ENCODE data around the gene PRKCH. TPM values are rescaled to one million over a fixed set of nuclear protein-coding genes. Genes with fewer than 3 reads are reported as not detected.

PRKCH gene
- total RNA-seq, 2 experiments from 2014 or later = 193 to 194 TPM

DNA sequence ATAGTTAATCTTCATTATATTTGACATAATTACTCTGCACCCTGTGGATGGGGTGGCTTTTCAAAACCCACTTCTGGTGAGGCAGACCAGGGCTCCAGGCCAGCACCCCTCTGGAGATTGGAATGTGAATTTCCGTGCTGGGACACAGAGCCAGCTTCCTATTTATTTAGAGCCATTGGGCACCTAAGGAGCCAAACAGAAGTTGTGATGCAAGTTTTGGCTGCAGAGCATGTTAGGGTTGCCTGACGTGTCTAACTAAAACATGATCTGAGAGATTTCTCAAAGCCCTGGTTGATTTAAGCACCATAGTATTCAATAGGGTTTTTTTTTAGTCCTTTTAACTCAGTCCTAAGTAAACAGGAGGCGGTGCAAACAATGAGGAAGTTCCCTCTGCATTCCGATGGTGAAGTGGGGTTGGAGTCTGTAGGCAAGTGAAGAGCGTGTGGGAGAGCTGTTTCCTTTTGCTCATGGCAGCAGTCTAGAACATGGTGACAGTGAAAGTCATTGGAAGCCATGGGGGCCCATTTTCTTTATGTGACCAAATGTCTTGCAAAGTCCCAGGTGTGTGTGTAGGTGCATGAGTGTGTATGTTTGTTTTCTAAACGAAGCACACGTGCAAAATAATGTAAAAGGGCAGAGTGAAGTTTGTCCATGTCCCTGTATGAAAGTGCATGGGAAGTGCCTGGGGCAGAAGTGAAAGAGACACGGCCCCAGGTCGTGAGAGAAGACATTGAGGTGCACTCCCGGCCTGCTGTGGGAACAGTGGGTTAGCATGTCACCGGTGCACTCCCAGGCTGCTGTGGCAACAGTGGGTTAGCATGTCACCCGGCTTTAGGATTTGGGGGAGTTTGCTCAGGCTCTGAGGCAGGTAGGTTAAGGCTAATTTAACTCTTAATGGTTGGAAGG lies 117.7 kb downstream of the PRKCH start:
- peak overlapping the region; percentile 90 for H3K27ac Mint-ChIP-seq
- ATAC-seq (peak; percentile 41), DNase-seq (peak; percentile 66)
- ChIA-PET CTCF (interaction anchor here (0.8 kb wide), 1 partner anchor 50 kb away, joined by 3 read pairs; no protein-coding TSS in a partner anchor), POLR2A (interaction anchor here (0.8 to 3.9 kb wide), 6 partner anchors 10 to 106 kb away, joined by 3 to 14 read pairs (median 5); no protein-coding TSS in a partner anchor)
- H3K27me3 Mint-ChIP-seq = no peaks in the 10 kb centered on the region
- H3K9me3 Mint-ChIP-seq = no peaks in the 10 kb centered on the region
- peaks cover 48% of the 10 kb centered on the region for H3K36me3 Mint-ChIP-seq (ENCODE audit: low read depth)
- peak overlapping the region; percentile 72 for H3K4me3 Mint-ChIP-seq
- peaks cover 92% of the 10 kb centered on the region for H3K4me1 Mint-ChIP-seq (ENCODE audit: low read depth)
- intact Hi-C loops (cut with micrococcal nuclease) = no loop called here
- TF ChIP-seq, protein P1, sequence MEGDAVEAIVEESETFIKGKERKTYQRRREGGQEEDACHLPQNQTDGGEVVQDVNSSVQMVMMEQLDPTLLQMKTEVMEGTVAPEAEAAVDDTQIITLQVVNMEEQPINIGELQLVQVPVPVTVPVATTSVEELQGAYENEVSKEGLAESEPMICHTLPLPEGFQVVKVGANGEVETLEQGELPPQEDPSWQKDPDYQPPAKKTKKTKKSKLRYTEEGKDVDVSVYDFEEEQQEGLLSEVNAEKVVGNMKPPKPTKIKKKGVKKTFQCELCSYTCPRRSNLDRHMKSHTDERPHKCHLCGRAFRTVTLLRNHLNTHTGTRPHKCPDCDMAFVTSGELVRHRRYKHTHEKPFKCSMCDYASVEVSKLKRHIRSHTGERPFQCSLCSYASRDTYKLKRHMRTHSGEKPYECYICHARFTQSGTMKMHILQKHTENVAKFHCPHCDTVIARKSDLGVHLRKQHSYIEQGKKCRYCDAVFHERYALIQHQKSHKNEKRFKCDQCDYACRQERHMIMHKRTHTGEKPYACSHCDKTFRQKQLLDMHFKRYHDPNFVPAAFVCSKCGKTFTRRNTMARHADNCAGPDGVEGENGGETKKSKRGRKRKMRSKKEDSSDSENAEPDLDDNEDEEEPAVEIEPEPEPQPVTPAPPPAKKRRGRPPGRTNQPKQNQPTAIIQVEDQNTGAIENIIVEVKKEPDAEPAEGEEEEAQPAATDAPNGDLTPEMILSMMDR (IDR thresholded peaks at IDR 0.05) = no peak

DNA sequence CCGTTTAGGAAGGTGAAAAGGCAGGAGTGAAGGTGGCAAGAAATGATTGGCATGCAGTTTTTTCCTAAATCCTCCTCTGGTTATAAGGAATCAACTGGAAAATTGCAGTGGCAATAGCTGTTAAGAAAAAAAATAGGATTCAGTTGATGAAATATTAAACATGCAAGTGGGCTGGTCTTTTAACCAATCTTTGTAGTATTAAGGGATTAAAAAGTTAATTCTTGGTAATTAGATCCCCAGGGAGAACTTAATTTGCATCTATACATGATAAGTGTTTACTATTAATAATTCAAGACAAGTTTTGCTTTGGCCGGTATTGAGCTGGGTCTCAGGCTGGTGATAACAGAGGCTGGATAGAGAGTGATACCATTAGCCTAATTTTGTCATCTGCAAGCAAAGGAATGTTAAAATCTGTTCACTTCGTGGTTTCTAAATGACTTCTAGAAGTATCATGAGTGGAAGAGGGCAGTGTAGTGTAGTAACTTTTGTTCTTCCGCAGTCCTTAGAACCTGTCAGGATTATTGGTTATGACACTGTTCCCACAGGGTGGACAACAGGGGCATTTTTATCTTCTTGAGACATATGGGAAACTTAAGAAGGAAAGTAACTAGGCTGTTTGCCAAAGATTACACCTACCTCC lies 118.5 kb downstream of the PRKCH start:
- no peaks in the 10 kb centered on the region for H3K27me3 Mint-ChIP-seq
- no peak for ATAC-seq
- intact Hi-C loops (cut with micrococcal nuclease) = loop anchor here (5.0 kb wide), 1 partner anchor 33 kb away; no protein-coding TSS in a partner anchor
- TF ChIP-seq, protein P1 (IDR thresholded peaks at IDR 0.05) = no peak
- H3K4me1 Mint-ChIP-seq (ENCODE audit: low read depth) = peaks cover 92% of the 10 kb centered on the region
- no peaks in the 10 kb centered on the region for H3K9me3 Mint-ChIP-seq
- H3K36me3 Mint-ChIP-seq (ENCODE audit: low read depth) = peaks cover 47% of the 10 kb centered on the region
- POLR2A ChIA-PET = interaction anchor here (1.2 to 3.9 kb wide), 3 partner anchors 50 to 121 kb away, joined by 5 to 14 read pairs (median 6); no protein-coding TSS in a partner anchor
- no peak for DNase-seq
- H3K4me3 Mint-ChIP-seq = peak overlapping the region; percentile 72
- peak overlapping the region; percentile 90 for H3K27ac Mint-ChIP-seq
- CTCF ChIA-PET = interaction anchor here (0.8 kb wide), 1 partner anchor 51 kb away, joined by 3 read pairs; no protein-coding TSS in a partner anchor

DNA sequence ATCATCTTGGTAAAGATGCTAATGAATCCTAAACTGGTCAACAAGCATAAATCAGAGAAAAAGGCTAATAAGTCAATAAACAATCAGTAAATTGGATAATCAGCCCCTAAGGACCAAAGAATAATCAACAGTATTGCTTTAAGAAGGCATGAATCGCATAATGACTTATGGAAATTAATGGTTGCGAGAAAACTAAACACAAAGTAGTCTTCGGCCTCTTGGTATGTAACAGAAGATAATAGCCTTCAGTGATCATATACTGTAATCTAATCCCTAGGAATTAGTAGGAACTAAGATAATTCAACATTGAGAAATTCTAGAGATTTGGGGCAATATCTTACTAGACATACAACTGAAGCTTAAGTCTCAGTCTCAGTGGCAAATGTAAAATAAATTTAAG lies 122.1 kb downstream of the PRKCH start:
- intact Hi-C loops (cut with micrococcal nuclease) = loop anchor here (5.0 kb wide), 1 partner anchor 36 kb away; no protein-coding TSS in a partner anchor
- POLR2A ChIA-PET = interaction anchor here (0.5 to 1.9 kb wide), 4 partner anchors 9 to 252 kb away, joined by 3 to 7 read pairs (median 3); partner anchors contain the start of gene HIF1A
- TF ChIP-seq, protein P1 (IDR thresholded peaks at IDR 0.05) = no peak
- Mint-ChIP-seq H3K27me3 (no peaks in the 10 kb centered on the region), H3K4me3 (peak overlapping the region; percentile 47), H3K36me3 (ENCODE audit: low read depth) (peaks cover 55% of the 10 kb centered on the region), H3K27ac (peak overlapping the region; percentile 99), H3K4me1 (ENCODE audit: low read depth) (peaks cover 94% of the 10 kb centered on the region), H3K9me3 (no peaks in the 10 kb centered on the region)
- DNase-seq (no peak), ATAC-seq (no peak)
- CTCF ChIA-PET = interaction anchor here (0.6 to 3.0 kb wide), 5 partner anchors 10 to 99 kb away, joined by 3 to 8 read pairs (median 4); no protein-coding TSS in a partner anchor

DNA sequence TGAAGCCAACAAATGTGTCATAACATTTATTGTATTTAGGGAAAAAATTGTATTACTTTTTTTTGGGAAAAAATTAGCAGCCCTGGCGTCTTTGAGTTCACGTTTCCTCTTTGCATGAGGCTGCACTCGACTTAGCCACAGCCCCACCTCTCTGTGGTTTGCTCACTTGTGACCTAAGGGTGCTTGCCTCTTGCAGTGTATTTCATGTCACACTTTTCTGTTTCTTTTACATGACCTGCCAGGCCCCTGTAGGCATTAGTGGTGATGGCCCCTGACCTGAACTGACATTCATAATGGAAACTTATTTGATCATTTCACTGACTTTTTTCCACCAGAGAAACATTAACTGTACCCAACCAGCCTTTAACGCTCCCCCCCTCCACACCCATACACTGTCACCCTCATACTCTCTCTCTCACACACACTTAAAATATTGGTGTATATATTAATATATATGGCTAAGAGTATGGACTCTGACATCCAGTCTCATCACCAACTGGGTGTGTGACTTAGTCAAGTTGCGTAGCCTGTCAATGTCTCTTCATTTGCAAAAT lies 122.9 kb downstream of the PRKCH start:
- ChIA-PET CTCF (interaction anchor here (0.6 to 1.4 kb wide), 3 partner anchors 16 to 56 kb away, joined by 3 to 5 read pairs (median 3); no protein-coding TSS in a partner anchor), POLR2A (interaction anchor here (0.5 to 1.9 kb wide), 3 partner anchors 8 to 251 kb away, joined by 3 to 7 read pairs (median 3); partner anchors contain the start of gene HIF1A)
- Mint-ChIP-seq H3K27ac (peak overlapping the region; percentile 99), H3K4me3 (peak overlapping the region; percentile 47), H3K36me3 (ENCODE audit: low read depth) (peaks cover 62% of the 10 kb centered on the region), H3K9me3 (no peaks in the 10 kb centered on the region), H3K27me3 (no peaks in the 10 kb centered on the region), H3K4me1 (ENCODE audit: low read depth) (peaks cover 94% of the 10 kb centered on the region)
- peak; percentile 93 for DNase-seq
- peak; percentile 88 for ATAC-seq
- TF ChIP-seq, protein P1 (IDR thresholded peaks at IDR 0.05) = no peak
- intact Hi-C loops (cut with micrococcal nuclease) = loop anchor here (5.0 kb wide), 1 partner anchor 37 kb away; no protein-coding TSS in a partner anchor

All from activated CD8-positive, alpha-beta T cell treated with anti-CD3 and anti-CD28 coated beads for 36 hours (primary cell).